ENCODE measurements around the gene HOXB1. TPM values are rescaled to one million over a fixed set of nuclear protein-coding genes. Genes with fewer than 3 reads are reported as not detected.
A peak's percentile ranks its signal among the peaks of the same experiment; 100 is the strongest.

HOXB1 gene
- polyA plus RNA-seq, 1 donor: 0.07 TPM

- Histone ChIP-seq H3K36me3 (ENCODE audit: control insufficient read depth, insufficient read depth, low read length) (no peaks in the 10 kb centered on the region), H3K27me3 (ENCODE audit: control insufficient read depth, insufficient read depth, low read length) (peaks cover 55% of the 10 kb centered on the region), H3K27ac (ENCODE audit: low read length) (peak overlapping the region; percentile 31), H3K9me3 (ENCODE audit: control insufficient read depth, low read depth, low read length) (no peaks in the 10 kb centered on the region), H3K4me3 (ENCODE audit: low read length) (peak overlapping the region; percentile 13), H3K4me1 (ENCODE audit: control insufficient read depth, insufficient read depth, low read length) (peaks cover 11% of the 10 kb centered on the region)
- peak; percentile 40 to 62 for DNase-seq
- WGBS (ENCODE audit: insufficient coverage, low lambda C conversion rate): no CpG with 5 or more reads among the region's 53 CpGs
Observed at GRCh38 chr17:48492401-48493298, 38.2 kb downstream of the HOXB1 start.

- H3K36me3 ChIP-seq (ENCODE audit: control insufficient read depth, insufficient read depth, low read length): no peaks in the 10 kb centered on the region
- H3K27me3 ChIP-seq (ENCODE audit: control insufficient read depth, insufficient read depth, low read length): peaks cover 57% of the 10 kb centered on the region
- no peaks in the 10 kb centered on the region for H3K9me3 ChIP-seq (ENCODE audit: control insufficient read depth, low read depth, low read length)
- no peak for DNase-seq
- no peak overlapping the region for H3K27ac ChIP-seq (ENCODE audit: low read length)
- peaks cover 11% of the 10 kb centered on the region for H3K4me1 ChIP-seq (ENCODE audit: control insufficient read depth, insufficient read depth, low read length)
- no peak overlapping the region for H3K4me3 ChIP-seq (ENCODE audit: low read length)
- WGBS (ENCODE audit: insufficient coverage, low lambda C conversion rate): 60% methylated on average over 1 of the region's 3 CpGs
Observed at GRCh38 chr17:48491527-48492273, 39.1 kb downstream of the HOXB1 start.

- no peak for DNase-seq
- H3K4me1 ChIP-seq (ENCODE audit: control insufficient read depth, insufficient read depth, low read length): peaks cover 11% of the 10 kb centered on the region
- H3K27me3 ChIP-seq (ENCODE audit: control insufficient read depth, insufficient read depth, low read length): peaks cover 60% of the 10 kb centered on the region
- no peaks in the 10 kb centered on the region for H3K9me3 ChIP-seq (ENCODE audit: control insufficient read depth, low read depth, low read length)
- 57% methylated on average over 1 of the region's 2 CpGs for WGBS (ENCODE audit: insufficient coverage, low lambda C conversion rate)
- H3K4me3 ChIP-seq (ENCODE audit: low read length): no peak overlapping the region
- no peak overlapping the region for H3K27ac ChIP-seq (ENCODE audit: low read length)
- no peaks in the 10 kb centered on the region for H3K36me3 ChIP-seq (ENCODE audit: control insufficient read depth, insufficient read depth, low read length)
Observed at GRCh38 chr17:48490451-48490892, 40.3 kb downstream of the HOXB1 start.

GRCh38 chr17:48489781-48490180 lies 41.0 kb downstream of the HOXB1 start:
- WGBS (ENCODE audit: insufficient coverage, low lambda C conversion rate): 87% methylated on average over 3 of the region's 13 CpGs
- peaks cover 57% of the 10 kb centered on the region for H3K27me3 ChIP-seq (ENCODE audit: control insufficient read depth, insufficient read depth, low read length)

GRCh38 chr17:48488548-48489106 lies 42.2 kb downstream of the HOXB1 start:
- WGBS (ENCODE audit: insufficient coverage, low lambda C conversion rate): 0% methylated on average over 1 of the region's 3 CpGs
- Histone ChIP-seq H3K4me1 (ENCODE audit: control insufficient read depth, insufficient read depth, low read length) (peaks cover 11% of the 10 kb centered on the region), H3K27ac (ENCODE audit: low read length) (no peak overlapping the region), H3K9me3 (ENCODE audit: control insufficient read depth, low read depth, low read length) (no peaks in the 10 kb centered on the region), H3K36me3 (ENCODE audit: control insufficient read depth, insufficient read depth, low read length) (no peaks in the 10 kb centered on the region), H3K27me3 (ENCODE audit: control insufficient read depth, insufficient read depth, low read length) (peaks cover 55% of the 10 kb centered on the region), H3K4me3 (ENCODE audit: low read length) (no peak overlapping the region)
- no peak for DNase-seq

More at GRCh38 chr17:48489781-48490180, 41.0 kb downstream of the HOXB1 start:
- Histone ChIP-seq H3K36me3 (ENCODE audit: control insufficient read depth, insufficient read depth, low read length) (no peaks in the 10 kb centered on the region), H3K9me3 (ENCODE audit: control insufficient read depth, low read depth, low read length) (no peaks in the 10 kb centered on the region), H3K27ac (ENCODE audit: low read length) (no peak overlapping the region), H3K4me3 (ENCODE audit: low read length) (no peak overlapping the region), H3K4me1 (ENCODE audit: control insufficient read depth, insufficient read depth, low read length) (peaks cover 11% of the 10 kb centered on the region)
- DNase-seq: no peak

GRCh38 chr17:48487221-48487620 lies 43.6 kb downstream of the HOXB1 start:
- Histone ChIP-seq H3K4me1 (ENCODE audit: control insufficient read depth, insufficient read depth, low read length) (peaks cover under 1% of the 10 kb centered on the region), H3K27me3 (ENCODE audit: control insufficient read depth, insufficient read depth, low read length) (peaks cover 48% of the 10 kb centered on the region), H3K27ac (ENCODE audit: low read length) (no peak overlapping the region), H3K4me3 (ENCODE audit: low read length) (no peak overlapping the region), H3K9me3 (ENCODE audit: control insufficient read depth, low read depth, low read length) (no peaks in the 10 kb centered on the region), H3K36me3 (ENCODE audit: control insufficient read depth, insufficient read depth, low read length) (no peaks in the 10 kb centered on the region)
- no peak for DNase-seq
- WGBS (ENCODE audit: insufficient coverage, low lambda C conversion rate): no CpG with 5 or more reads among the region's 2 CpGs

- H3K27me3 ChIP-seq (ENCODE audit: control insufficient read depth, insufficient read depth, low read length): peaks cover 46% of the 10 kb centered on the region
- H3K36me3 ChIP-seq (ENCODE audit: control insufficient read depth, insufficient read depth, low read length): no peaks in the 10 kb centered on the region
- no peak overlapping the region for H3K27ac ChIP-seq (ENCODE audit: low read length)
- no CpG with 5 or more reads among the region's 5 CpGs for WGBS (ENCODE audit: insufficient coverage, low lambda C conversion rate)
- H3K4me3 ChIP-seq (ENCODE audit: low read length): no peak overlapping the region
- no peaks in the 10 kb centered on the region for H3K4me1 ChIP-seq (ENCODE audit: control insufficient read depth, insufficient read depth, low read length)
- no peak for DNase-seq
- H3K9me3 ChIP-seq (ENCODE audit: control insufficient read depth, low read depth, low read length): no peaks in the 10 kb centered on the region
Observed at GRCh38 chr17:48486557-48486956, 44.3 kb downstream of the HOXB1 start.

GRCh38 chr17:48484850-48485249 lies 46.0 kb downstream of the HOXB1 start:
- H3K27ac ChIP-seq (ENCODE audit: low read length): no peak overlapping the region
- H3K27me3 ChIP-seq (ENCODE audit: control insufficient read depth, insufficient read depth, low read length): peaks cover 33% of the 10 kb centered on the region
- no peaks in the 10 kb centered on the region for H3K36me3 ChIP-seq (ENCODE audit: control insufficient read depth, insufficient read depth, low read length)
- H3K9me3 ChIP-seq (ENCODE audit: control insufficient read depth, low read depth, low read length): no peaks in the 10 kb centered on the region
- WGBS (ENCODE audit: insufficient coverage, low lambda C conversion rate): 100% methylated on average over 1 of the region's 2 CpGs
- H3K4me3 ChIP-seq (ENCODE audit: low read length): no peak overlapping the region
- H3K4me1 ChIP-seq (ENCODE audit: control insufficient read depth, insufficient read depth, low read length): no peaks in the 10 kb centered on the region
- no peak for DNase-seq

- WGBS (ENCODE audit: insufficient coverage, low lambda C conversion rate): no CpG with 5 or more reads among the region's 3 CpGs
- Histone ChIP-seq H3K36me3 (ENCODE audit: control insufficient read depth, insufficient read depth, low read length) (no peaks in the 10 kb centered on the region), H3K4me3 (ENCODE audit: low read length) (no peak overlapping the region), H3K27ac (ENCODE audit: low read length) (no peak overlapping the region), H3K27me3 (ENCODE audit: control insufficient read depth, insufficient read depth, low read length) (peaks cover 30% of the 10 kb centered on the region), H3K4me1 (ENCODE audit: control insufficient read depth, insufficient read depth, low read length) (no peaks in the 10 kb centered on the region), H3K9me3 (ENCODE audit: control insufficient read depth, low read depth, low read length) (no peaks in the 10 kb centered on the region)
- DNase-seq: no peak
Observed at GRCh38 chr17:48484256-48484655, 46.6 kb downstream of the HOXB1 start.

- Histone ChIP-seq H3K4me1 (ENCODE audit: control insufficient read depth, insufficient read depth, low read length) (no peaks in the 10 kb centered on the region), H3K27me3 (ENCODE audit: control insufficient read depth, insufficient read depth, low read length) (peaks cover 24% of the 10 kb centered on the region), H3K27ac (ENCODE audit: low read length) (peak overlapping the region; percentile 39), H3K4me3 (ENCODE audit: low read length) (no peak overlapping the region), H3K9me3 (ENCODE audit: control insufficient read depth, low read depth, low read length) (no peaks in the 10 kb centered on the region), H3K36me3 (ENCODE audit: control insufficient read depth, insufficient read depth, low read length) (no peaks in the 10 kb centered on the region)
- WGBS (ENCODE audit: insufficient coverage, low lambda C conversion rate): no CpG with 5 or more reads among the region's 6 CpGs
- DNase-seq: peak; percentile 45 to 56
Observed at GRCh38 chr17:48483471-48484131, 47.2 kb downstream of the HOXB1 start.

Data from large intestine (tissue), 3 donors.